Endodermal cell (in vitro differentiated cells): ENCODE measurements around the gene MS4A14. TPM values are rescaled to one million over a fixed set of nuclear protein-coding genes. Genes with fewer than 3 reads are reported as not detected.

ENCODE experiments used
- DNase-seq: peaks from one replicate; pipeline ENCODE4 v3.0.0-alpha.2; 2017
- H3K27ac ChIP-seq: 2 replicates; pipeline ENCODE4 v1.5.1; 2013; ENCODE audit warnings: mild to moderate bottlenecking, low read depth, low read length, moderate library complexity
- H3K27me3 ChIP-seq: 2 replicates; pipeline ENCODE4 v1.6.1; 2013; ENCODE audit warnings: mild to moderate bottlenecking, low read length, moderate library complexity; ENCODE audit not compliant: insufficient read depth, control insufficient read depth, poor library complexity, severe bottlenecking
- H3K36me3 ChIP-seq: 2 replicates; pipeline ENCODE4 v1.7.0; 2013; ENCODE audit warnings: mild to moderate bottlenecking, low read length, moderate library complexity; ENCODE audit not compliant: control insufficient read depth, insufficient read depth
- H3K4me1 ChIP-seq: one replicate; pipeline ENCODE4 v1.7.0; 2013; ENCODE audit warnings: low read length; ENCODE audit not compliant: control insufficient read depth, insufficient read depth
- H3K4me3 ChIP-seq: 2 replicates; pipeline ENCODE4 v1.5.1; 2013; ENCODE audit warnings: mild to moderate bottlenecking, low read length, moderate library complexity
- H3K9ac ChIP-seq: 2 replicates; pipeline ENCODE4 v1.6.1; 2013; ENCODE audit warnings: mild to moderate bottlenecking, low read length, moderate library complexity; ENCODE audit not compliant: poor library complexity, severe bottlenecking; ENCODE audit errors: extremely low read depth
- H3K9me3 ChIP-seq: 2 replicates; pipeline ENCODE4 v1.6.1; 2013; ENCODE audit warnings: mild to moderate bottlenecking, low read length, moderate library complexity; ENCODE audit not compliant: control insufficient read depth
- H3K27ac Mint-ChIP-seq: 2 replicates; pipeline ENCODE4 v1.8.0; 2020; ENCODE audit warnings: mixed read lengths
- H3K27me3 Mint-ChIP-seq: 2 replicates; pipeline ENCODE4 v1.8.0; 2021; ENCODE audit warnings: mild to moderate bottlenecking, mixed read lengths; ENCODE audit not compliant: insufficient read depth
- H3K36me3 Mint-ChIP-seq: 2 replicates; pipeline ENCODE4 v1.8.0; 2020; ENCODE audit warnings: low read depth, mixed read lengths
- H3K4me1 Mint-ChIP-seq: 2 replicates; pipeline ENCODE4 v1.8.0; 2020; ENCODE audit warnings: mixed read lengths
- H3K4me3 Mint-ChIP-seq: 2 replicates; pipeline ENCODE4 v1.8.0; 2020; ENCODE audit warnings: mild to moderate bottlenecking, moderate library complexity, mixed read lengths
- H3K9me3 Mint-ChIP-seq: 2 replicates; pipeline ENCODE4 v1.8.0; 2020; ENCODE audit warnings: mild to moderate bottlenecking, mixed read lengths
- WGBS, 2 experiments: methylation state at CpG; one replicate each; pipeline versions ENCODE4 v1.1.5 to v1.1.7; 2013; ENCODE audit warnings: missing lambda C conversion rate in 2 of 2, mixed read lengths in 1 of 2; ENCODE audit not compliant: insufficient coverage in 1 of 2, insufficient read length in 1 of 2; 5-methylcytosine and 5-hydroxymethylcytosine counted together
- total RNA-seq, 2 donors: library from RNA; stranded (reverse); fragmentation: NEBNext Ultra II Directional in 1 of 2; extraction: Animal tissue kit (Norgen Biotek cat#: 25700) in 1 of 2; gene quantifications; 2 replicates in 1 of 2; 3 replicates in 1 of 2; pipeline ENCODE4 v1.2.1, GENCODE V29; 2021
- TF ChIP-seq, protein P1 (sequence below): fragments of 200-600 bp; sonication (generic); conservative IDR thresholded peaks from 2 replicates; pipeline ENCODE4 v1.5.0; 2021; ENCODE audit warnings: antibody characterized with exemption, mild to moderate bottlenecking

Gene MS4A14
- total RNA-seq, 2 donors from 2014 or later: not detected

DNA sequence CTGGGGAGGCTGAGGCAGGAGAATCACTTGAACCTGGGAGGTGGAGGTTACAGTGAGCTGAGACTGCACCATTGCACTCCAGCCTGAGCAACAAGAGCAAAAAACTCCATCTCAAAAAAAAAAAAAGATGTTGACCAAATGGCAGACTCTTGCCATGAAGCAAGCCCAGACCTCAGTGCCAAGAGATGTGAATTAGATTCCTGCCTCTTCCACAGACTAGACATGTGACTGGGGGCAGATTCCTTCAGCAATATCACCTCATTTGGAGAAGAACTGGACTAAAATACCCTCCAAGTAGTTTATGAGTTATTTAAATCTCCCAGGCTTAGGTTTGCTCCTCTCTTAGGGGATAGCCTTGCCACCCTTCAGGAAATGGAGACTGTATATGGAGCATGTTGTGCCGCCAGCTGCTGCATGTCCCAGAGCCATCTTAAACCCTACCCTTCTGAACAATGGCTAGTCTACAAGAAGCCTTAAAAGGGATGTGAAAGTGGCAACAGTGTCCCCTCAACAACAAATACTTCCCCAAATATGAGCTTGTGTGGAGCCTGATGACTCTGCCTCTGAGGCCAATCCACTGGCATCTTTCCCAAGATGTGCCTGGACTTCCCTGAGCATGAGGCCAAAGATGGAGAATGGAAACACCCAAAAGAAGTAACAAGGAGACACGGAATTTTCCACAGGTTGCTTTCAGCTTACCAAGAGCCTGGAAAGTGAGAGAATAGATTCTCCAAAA lies 18.7 kb upstream of the MS4A14 start:
- 78 to 100% methylated on average over 1 to 2 of the region's 2 CpGs for WGBS, 2 experiments
- no peaks in the 10 kb centered on the region for H3K4me1 Mint-ChIP-seq
- DNase-seq: no peak
- no peaks in the 10 kb centered on the region for H3K9me3 Mint-ChIP-seq
- no peaks in the 10 kb centered on the region for H3K36me3 Mint-ChIP-seq
- no peak overlapping the region for H3K27ac ChIP-seq
- no peaks in the 10 kb centered on the region for H3K4me1 ChIP-seq
- TF ChIP-seq, protein P1, sequence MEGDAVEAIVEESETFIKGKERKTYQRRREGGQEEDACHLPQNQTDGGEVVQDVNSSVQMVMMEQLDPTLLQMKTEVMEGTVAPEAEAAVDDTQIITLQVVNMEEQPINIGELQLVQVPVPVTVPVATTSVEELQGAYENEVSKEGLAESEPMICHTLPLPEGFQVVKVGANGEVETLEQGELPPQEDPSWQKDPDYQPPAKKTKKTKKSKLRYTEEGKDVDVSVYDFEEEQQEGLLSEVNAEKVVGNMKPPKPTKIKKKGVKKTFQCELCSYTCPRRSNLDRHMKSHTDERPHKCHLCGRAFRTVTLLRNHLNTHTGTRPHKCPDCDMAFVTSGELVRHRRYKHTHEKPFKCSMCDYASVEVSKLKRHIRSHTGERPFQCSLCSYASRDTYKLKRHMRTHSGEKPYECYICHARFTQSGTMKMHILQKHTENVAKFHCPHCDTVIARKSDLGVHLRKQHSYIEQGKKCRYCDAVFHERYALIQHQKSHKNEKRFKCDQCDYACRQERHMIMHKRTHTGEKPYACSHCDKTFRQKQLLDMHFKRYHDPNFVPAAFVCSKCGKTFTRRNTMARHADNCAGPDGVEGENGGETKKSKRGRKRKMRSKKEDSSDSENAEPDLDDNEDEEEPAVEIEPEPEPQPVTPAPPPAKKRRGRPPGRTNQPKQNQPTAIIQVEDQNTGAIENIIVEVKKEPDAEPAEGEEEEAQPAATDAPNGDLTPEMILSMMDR: no peak
- H3K9ac ChIP-seq: no peak overlapping the region
- H3K4me3 Mint-ChIP-seq: no peak overlapping the region
- H3K27ac Mint-ChIP-seq: no peak overlapping the region
- no peaks in the 10 kb centered on the region for H3K27me3 ChIP-seq
- no peaks in the 10 kb centered on the region for H3K27me3 Mint-ChIP-seq
- H3K4me3 ChIP-seq: no peak overlapping the region
- no peaks in the 10 kb centered on the region for H3K9me3 ChIP-seq
- no peaks in the 10 kb centered on the region for H3K36me3 ChIP-seq

DNA sequence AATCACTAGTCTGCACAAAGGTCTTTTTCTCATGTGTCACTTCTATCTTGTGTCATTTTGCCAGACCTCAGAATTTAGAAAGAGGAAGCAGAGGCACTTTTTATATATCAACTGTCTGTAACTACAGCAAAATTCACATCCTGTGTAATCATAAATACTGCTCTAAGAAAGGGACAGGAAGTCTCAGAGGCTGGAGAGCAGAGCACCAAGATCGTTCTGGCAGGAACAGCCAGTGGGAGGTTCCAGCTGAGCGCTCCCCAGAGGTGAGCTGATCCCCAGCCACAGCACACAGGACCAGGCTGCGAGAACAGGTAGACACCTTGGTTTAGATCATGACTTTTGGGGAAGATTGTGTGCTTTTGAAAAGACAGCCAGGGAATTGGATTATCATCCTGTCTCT lies 17.9 kb upstream of the MS4A14 start, which contains the start of gene MS4A7:
Gene MS4A7 (plus strand): TSS at position 179 of the 400 bp plus-strand sequence. CDS start 4,610 bp downstream, outside the sequence.
- H3K9me3 ChIP-seq: no peaks in the 10 kb centered on the region
- no peak for DNase-seq
- H3K4me1 Mint-ChIP-seq: no peaks in the 10 kb centered on the region
- no peaks in the 10 kb centered on the region for H3K4me1 ChIP-seq
- TF ChIP-seq, protein P1: no peak
- H3K36me3 Mint-ChIP-seq: no peaks in the 10 kb centered on the region
- no peak within 1 kb of the TSS for H3K27ac Mint-ChIP-seq
- no peak within 1 kb of the TSS for H3K4me3 ChIP-seq
- H3K4me3 Mint-ChIP-seq: no peak within 1 kb of the TSS
- no peak within 1 kb of the TSS for H3K9ac ChIP-seq
- no peaks in the 10 kb centered on the region for H3K36me3 ChIP-seq
- H3K27me3 Mint-ChIP-seq: no peaks in the 10 kb centered on the region
- no peaks in the 10 kb centered on the region for H3K27me3 ChIP-seq
- 86 to 92% methylated on average over 2 to 3 of the region's 3 CpGs for WGBS, 2 experiments
- H3K27ac ChIP-seq: no peak within 1 kb of the TSS
- H3K9me3 Mint-ChIP-seq: no peaks in the 10 kb centered on the region

DNA sequence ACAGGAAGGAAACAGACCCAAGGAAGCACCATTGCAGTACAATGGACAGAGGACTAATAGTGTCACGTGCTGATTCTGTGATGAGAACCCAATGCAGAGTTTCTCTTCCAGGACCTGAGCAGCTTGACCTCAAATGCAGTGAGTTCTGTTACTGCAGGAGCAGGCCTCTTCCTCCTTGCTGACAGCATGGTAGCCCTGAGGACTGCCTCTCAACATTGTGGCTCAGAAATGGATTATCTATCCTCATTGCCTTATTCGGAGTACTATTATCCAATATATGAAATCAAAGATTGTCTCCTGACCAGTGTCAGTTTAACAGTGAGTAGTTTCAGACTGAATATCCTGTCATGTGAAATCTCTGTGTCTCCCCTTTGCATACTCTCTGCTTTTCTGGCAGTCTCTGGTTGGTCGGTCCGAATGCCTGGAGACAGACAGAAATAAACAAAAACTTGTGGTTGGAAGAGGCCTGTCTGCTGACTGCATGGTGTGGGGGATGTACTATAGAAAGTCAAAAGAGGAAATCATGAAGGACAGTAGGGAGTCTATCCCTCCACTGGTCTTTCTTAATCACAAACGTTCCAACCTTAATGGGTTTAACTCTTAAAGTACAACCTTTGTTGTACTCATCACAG lies 6.9 kb upstream of the MS4A14 start:
- Mint-ChIP-seq H3K4me3 (no peak overlapping the region), H3K36me3 (no peaks in the 10 kb centered on the region), H3K27ac (no peak overlapping the region), H3K4me1 (no peaks in the 10 kb centered on the region), H3K27me3 (no peaks in the 10 kb centered on the region), H3K9me3 (no peaks in the 10 kb centered on the region)
- 72 to 79% methylated on average over 2 to 5 of the region's 5 CpGs for WGBS, 2 experiments
- no peak for DNase-seq
- H3K27me3 ChIP-seq: no peaks in the 10 kb centered on the region
- no peaks in the 10 kb centered on the region for H3K4me1 ChIP-seq
- H3K4me3 ChIP-seq: no peak overlapping the region
- no peaks in the 10 kb centered on the region for H3K9me3 ChIP-seq
- H3K36me3 ChIP-seq: no peaks in the 10 kb centered on the region
- H3K9ac ChIP-seq: no peak overlapping the region
- TF ChIP-seq, protein P1: no peak
- no peak overlapping the region for H3K27ac ChIP-seq
